GM19397 (cell line): ENCODE results near the gene UBE2M.
"Not testable (repeated sequence)": the region's sequence is repeated elsewhere in the genome, so short reads cannot be mapped to it uniquely, and the experiment has no call there.

Experiments
- ATAC-seq: cut with Tn5 transposase; IDR thresholded peaks from one replicate; pipeline ENCODE4 v1.9.1; 2021; ENCODE audit warnings: mild to moderate bottlenecking, moderate library complexity; ENCODE audit not compliant: unreplicated experiment

UBE2M gene

DNA sequence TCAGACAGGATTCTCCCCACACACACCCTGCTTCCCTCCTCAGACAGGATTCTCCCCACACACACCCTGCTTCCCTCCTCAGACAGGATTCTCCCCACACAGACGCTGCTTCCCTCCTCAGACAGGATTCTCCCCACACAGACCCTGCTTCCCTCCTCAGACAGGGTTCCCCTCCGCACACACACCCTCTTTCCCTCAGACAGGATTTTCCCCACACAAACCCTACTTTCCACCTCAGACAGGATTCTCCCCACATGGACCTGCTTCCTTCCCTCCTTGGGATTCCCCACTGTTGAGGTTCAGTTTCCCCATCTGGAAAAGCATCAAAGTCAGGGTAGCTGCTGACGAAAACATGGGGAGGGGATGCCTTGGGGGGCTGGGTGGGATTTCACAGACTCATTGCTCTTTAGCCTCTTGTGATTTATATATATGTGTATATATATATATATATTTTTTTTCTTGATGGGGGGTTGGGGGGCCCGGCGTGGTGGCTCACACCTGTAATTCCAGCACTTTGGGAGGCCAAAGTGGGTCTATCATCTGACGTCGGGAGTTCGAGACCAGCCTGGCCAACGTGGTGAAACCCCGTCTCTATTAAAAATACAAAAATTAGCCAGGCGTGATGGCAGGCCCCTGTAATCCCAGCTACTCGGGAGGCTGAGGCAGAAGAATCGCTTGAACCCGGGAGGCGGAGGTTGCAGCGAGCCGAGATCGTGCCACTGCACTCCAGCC is 15.6 kb downstream of the UBE2M start:
- not testable (repeated sequence) for ATAC-seq

DNA sequence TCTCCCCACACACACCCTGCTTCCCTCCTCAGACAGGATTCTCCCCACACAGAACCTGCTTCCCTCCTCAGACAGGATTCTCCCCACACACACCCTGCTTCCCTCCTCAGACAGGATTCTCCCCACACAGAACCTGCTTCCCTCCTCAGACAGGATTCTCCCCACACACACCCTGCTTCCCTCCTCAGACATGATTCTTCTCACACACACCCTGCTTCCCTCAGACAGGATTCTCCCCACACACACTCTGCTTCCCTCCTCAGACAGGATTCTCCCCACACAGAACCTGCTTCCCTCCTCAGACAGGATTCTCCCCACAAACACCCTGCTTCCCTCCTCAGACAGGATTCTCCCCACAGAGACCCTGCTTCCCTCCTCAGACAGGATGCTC is 19.2 kb downstream of the UBE2M start:
- not testable (repeated sequence) for ATAC-seq

DNA sequence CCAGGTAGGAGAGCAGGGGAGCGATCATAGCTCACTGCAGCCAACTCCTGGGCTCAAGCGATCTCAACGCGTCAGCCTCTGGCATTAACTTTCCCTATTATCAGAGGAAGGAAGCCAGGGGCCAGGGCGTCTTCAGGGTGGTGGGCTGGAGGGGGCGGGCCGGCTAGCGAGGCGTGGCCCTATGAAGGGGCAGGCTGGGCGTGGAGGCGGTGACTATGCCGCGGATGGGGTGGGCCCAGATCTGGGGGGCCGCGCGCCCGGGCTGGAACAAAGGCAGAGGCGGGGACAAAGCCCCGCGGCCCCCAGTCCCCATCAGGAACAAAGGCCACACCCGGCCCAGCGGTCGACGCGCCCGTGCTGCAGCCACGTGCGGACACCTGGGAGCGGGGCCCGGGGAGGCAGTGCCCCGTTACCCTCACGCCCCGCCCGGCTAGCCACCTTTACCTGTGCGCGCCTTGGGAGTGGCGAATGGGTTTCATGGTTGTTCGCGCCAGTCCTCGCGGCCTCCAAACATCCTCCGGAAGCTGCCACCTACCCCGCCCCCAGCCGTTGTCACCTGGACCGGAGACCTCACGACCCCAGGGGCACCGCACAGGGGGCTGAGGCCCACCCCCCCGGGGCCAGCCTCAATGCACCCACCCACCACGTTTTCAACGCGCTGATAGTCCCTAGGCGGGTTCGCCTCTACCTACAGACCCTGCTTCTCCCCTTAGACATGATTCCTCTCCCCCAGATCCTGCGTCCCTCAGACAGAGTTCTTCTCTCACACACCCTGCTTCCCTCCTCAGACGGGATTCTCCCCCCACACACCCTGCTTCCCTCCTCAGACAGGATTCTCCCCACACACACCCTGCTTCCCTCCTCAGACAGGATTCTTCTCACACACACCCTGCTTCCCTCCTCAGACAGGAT is 19.9 kb downstream of the UBE2M start:
- no peak for ATAC-seq

DNA sequence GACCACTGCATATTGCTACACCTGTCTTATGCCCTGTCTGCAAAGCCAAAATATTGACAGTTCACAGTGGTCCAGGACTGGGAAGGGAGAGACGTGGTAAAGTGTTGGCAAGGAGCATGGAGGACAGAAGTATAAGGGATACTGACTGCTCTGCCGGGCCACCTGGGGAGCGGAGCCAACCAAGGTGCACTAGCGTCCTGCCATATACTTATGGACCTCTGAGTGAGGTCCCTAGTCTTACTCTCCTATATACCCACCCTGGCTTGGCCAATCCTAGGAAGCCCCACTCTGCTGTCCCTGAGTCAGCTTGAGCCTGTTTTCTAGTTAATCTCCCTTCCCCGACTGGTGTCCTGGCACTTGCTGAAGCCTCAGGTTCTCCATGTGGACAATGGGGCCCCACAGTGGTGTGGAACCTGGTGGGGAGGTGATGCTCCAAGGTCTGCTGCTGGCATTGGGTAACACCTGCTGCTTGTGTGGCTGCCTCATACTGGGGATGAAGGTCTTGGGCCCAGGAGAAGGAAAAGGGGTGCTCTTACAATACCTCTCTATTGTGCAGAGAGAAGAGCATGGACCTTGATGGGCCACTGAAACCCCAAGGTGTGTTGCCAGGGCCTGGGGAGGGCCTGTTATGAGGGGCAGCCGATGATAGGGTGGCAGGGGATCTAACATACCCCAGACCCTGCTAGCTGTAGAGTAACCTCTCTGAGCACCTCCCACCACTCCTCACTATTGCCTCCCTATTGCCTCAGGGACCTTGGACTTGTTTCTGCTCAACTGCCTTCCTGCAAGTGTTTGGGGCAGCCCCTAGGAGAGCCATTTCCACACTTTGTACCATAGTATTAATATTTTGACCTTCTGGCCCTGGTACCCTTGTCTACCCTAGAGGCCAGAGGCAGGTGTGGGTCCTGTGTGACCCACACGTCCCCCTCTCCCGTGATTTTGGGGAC is 21.3 kb downstream of the UBE2M start:
- ATAC-seq, result no peak

DNA sequence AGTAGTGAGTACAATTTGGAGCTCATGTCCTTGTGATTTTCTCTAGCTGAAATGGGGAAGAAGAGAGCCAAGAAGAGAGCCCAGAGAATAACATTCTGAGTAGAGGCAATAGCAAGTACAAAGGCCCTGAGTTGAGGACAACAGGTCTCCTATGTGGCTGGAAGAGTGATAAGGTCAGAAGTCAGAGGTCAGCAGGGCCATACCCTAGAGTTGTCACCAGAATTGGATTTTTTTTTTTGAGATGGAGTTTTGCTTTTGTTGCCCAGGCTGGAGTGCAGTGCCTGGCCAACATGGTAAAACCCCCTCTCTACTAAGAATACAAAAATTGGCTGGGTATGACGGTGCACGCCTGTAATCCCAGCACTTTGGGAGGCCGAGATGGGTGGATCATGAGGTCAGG is 22.6 kb downstream of the UBE2M start:
- no peak for ATAC-seq

DNA sequence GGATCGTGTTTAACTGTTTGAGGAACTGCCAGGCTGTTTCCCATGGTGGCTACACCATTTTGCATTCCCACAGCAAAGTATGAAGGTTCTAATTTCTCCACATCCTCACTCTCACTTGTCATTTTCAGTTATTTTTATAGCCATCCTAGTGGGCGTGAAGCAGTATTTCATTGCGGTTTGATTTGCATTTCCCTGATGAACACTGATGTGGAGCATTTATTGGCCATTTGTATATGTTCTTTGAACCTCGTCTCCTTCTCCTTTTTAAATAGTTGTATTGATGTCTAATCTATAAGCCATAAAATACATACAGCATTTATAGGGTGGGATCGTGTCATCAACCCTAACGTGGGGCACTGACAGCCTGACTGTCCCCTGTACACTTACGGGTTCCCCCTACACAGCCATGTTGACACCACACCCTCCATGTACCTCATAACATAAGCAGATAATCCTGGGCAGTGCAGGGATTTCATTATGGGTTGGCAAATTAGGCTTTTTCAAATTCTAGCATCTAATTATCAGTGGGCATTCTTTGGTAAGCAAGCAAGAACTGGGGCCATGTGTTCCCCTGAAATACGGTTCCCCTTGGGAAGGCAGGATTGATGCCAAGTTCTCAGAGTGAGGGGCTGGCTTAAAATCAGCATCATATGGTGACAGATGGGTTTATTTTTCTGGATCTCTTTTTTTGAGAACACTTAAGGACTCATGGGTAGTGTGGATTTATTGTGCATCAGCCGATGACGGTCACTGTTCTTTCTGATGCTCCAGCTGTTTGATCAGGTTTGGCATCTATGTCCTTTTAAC is 27.2 kb downstream of the UBE2M start:
- ATAC-seq, result no peak

DNA sequence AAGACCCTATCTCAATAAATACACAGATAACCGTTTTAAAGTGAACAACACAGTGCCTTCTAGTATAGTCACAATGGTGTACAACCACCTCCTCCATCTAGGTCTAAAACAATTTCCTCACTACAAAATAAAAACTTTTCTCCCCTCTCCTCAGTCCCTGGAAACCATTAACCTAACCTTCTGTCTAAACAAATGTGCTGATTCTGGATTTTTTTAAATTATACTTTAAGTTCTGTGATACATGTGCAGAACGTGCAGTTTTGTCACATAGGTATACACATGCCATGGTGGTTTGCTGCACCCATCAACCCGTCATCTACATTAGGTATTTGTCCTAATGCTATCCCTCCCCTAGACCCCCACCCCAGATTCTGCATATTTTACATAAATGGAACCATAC is 29.0 kb downstream of the UBE2M start:
- no peak for ATAC-seq

DNA sequence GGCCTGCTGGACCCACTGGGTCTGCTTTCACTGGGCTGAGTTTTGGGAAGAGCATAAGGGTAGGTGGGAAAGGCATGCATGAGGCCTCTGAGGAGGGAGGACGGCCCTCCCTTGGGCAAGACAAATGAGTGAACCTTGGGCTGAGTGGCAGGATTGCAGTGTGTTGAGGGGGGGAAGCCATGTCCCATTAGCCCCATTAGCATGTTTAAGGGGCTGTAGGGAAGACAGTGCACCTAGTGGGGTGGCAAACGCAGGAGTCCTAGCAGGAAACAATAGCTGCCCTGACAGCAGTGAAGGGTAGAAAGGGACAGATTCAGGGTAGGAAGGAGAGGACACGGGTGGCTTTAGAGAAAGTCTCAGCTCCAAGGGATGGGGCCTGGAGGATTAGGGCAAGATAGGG is 35.7 kb downstream of the UBE2M start:
- no peak for ATAC-seq

DNA sequence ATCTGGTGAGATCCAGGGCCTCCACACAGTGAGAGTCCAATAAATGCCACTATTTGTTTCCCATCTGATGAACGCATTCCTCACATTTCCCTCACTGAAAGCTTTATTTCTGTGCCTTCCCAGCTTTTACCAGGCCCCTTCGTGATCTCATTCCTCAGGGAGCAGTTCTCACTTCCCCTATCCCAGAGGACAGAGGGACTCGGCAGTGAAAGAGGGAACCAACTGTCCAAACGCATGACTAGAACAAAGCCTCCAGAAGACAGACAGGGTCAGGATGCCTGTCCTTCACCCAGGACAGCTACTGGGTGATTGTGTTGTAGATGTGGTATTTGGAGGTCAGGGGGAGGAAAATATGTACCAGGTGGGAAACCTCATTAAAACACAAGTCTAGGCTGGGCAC is 36.8 kb downstream of the UBE2M start:
- no peak for ATAC-seq

DNA sequence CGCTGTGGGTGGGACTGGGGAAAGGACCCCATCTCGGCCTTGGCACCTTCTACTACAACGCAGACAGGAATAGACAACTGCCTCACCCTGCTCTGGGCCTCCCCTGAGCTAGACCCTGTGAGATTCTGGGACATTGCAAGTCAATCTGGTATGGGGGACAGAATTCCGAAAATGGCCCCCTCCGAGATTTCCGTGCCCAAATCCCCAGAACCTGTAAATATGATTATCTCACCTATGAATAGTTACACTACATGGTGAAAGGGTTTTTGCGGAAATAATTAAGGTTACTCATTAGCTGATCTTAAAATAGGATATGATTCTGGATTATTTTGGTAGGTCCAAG is 38.2 kb downstream of the UBE2M start:
- no peak for ATAC-seq

DNA sequence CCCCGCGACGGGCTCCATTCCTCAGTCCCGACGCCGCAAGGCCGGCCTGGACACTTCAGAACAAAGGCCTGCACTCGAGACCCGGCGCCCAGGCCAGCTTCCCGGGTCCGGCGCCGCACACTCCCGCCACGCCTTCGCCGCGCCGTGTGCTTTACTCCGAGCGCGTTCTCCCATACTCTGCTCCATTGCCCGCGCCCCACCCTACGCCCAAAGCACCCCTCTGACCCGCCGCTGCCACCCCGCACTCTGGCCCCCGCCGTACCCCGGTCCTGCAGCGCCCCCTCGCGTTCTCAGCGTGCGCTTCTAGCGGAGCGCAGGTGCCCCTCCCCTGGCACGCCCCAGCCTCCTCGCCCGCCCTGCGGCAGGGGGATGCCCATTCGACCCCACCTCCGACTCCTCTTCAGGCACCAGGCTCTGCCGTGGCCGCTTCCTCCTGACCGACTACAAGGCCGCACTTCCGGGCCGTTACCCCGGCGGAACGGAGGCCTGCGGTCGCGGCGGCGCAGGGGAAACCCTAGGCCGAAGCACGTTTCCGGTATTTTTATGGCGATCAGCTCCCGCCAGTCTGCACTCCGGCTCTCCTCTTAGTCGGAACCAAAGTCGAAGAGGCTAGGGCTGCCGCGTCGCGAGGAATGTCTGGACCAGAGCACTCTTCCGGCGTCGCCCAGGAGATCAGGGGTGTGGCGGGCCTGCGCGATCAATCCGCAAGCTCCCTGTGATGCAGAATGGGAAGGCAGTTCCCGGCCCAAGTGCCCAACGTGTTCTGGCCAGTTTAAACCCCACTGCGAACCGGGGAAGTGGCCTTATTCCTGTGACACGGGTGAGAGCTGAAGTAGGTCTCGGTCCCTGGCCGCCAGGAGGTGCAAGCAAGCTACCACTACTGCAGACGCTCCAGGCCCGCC is 38.8 kb downstream of the UBE2M start, which contains the start of gene ZBTB45:
ZBTB45 (minus strand) TSS at position 456 of the 902 bp plus-strand sequence. CDS start 2,137 bp downstream, outside the sequence.
- peak; percentile 79 for ATAC-seq

DNA sequence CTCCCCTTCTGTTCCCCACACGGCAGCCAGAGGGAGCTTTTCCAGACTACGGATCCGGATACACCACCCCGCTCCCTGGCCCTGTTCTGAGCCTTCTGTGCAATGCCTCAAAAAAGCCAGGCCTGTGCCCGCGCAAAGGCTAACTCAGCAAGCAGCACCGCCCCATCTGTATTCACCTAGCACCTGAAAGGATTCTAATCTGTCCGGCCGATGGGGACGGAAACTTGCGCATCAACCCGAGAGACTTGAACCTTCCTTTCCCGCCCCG is 39.4 kb downstream of the UBE2M start:
- ATAC-seq, result peak; percentile 2

DNA sequence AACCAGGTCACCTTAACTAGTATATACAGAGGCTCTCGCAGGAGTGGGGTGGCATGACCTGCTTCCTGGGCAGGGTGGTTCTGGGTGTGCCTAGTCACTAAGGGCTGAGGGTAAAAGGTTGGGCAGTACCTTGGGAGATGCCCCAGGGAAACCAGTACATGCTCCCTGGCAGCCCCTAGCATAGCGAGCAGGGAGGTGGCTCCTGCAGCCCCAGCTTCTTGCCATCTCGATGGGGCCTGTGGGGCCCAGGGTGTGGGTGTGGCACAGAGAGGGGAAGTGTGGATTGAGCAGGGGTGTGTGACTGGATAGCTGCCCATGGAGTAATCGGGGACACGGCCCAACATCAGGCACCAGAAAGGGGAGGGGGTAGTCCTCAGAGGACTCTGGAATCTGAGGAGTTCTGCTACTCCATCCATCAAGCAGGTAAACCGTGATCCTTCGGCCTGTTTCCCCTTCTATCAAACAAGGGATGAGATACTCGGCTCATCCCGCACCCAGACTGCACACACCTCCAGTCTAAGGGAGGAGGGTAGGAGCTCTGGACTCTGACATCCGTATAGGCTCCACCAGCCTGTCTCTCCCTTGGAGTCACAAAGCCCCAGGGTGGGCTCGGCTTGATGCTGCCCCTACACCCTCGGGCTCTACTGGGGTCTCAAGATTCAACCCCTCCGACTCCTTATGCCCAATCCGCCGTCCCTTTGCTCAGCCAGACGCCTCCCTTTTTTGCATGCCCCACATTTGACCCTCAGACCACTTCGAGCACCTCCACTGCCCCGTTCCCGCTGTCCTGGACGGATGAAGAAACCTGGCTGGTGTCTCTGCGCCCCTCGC is 39.9 kb downstream of the UBE2M start:
- ATAC-seq, result no peak

DNA sequence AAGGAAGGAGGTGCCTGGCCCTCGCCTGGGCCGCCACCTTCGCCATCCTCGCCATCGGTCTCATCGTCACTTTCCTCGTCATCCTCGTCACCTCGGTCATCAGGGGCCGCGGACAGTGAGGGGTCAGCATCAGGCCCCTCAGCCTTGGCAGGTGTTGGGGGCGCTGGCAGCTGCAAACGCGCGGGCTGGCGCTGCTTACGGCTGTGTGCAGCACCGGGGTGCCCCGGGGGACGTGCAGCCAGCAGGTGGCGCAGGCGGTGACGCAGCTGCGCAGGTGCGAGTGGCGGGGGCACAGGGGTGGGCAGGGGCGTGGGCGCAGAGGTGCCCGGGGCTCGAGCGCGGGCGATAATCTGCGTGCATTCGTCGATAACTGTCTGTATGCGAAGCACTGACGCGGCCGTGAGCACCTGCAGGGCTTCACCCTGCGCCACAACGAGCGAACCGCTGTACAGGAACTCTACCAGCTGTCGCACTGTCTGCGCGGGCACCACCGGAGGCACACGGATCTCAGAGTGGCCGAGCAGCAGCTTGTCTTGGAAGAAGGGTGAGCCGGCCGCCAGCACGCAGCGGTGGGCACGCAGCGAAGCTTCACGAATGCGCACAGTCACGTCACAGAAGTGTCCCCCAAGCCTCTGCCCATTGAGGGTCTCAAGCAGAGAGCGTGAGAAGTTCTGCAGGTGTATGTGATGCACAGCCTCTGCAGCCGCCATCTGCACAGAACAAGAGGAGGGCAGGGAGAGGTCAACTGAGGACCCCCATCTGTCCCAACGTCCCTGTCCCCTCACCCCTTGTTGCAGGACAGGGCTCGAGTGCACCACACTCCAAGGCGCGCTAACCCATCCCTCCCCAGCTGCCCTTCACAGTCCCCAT is 41.2 kb downstream of the UBE2M start:
- no peak for ATAC-seq

DNA sequence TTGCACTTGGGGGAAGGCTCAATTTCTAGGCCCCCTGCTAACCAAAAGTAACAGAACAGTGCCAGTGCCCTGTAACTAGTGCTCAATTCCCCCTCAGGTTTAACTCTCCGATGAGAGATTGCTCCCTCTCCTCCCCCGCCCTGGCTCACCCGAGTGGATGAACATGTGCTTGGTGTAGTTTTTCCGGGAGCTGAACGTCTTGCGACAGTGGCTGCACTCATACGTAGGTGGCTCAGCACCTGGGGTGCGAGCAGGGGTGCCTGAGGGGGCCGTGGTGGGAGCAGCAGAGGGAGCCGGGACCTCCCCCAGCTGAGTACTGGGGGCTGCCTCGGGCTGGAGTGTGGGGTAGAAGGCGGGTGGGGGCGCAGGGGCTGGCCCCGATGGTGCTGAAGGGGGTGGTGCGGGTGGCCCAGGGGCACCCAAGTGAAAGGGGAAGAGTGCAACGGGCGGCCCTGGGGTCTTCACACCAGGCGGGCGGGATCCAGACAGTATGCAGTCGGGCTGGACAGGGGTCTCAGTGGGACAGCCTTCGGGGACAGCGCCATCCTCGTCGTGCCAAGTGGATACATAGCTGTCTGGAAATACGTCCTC is 42.1 kb downstream of the UBE2M start:
- ATAC-seq, result no peak

DNA sequence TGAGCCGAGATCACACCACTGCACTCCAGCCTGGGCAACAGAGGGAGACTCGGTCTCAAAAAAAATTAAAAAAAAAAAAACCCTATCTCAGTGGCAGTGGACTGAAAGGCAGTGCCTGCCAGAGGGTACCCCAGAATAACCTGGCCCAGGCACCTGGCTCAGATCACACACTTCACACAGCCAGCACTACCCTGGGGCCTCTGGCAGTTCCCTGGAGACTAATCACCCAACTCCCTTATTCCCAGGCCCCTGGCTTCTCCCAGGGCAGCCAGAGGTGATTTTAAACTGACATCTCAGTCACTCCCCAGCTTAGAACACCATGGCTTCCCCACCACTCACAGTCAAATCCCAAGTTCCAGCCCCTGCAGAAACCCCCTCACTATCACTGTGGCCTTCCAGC is 43.2 kb downstream of the UBE2M start:
- no peak for ATAC-seq

DNA sequence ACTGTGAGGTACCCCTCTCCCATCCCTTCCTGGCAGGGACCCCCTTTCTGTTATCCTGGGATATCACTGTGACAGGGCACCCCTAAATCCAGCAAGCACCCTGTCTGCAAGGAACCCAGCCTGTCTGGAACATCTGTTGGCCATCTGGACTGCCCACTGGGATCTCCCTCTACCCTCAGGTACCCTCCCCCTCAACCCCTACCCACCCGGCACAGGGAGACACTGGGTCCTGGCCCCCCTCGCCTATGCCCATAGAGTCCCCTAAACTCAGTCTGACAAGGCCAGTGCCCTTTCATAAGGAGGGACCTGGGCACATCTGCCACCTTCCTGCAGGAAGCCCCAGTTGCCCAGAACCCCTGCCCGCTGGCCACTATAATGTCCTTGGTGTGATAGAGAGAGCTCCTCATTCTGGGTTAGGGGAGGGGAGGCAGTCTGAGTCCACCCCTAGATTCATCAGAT is 43.8 kb downstream of the UBE2M start:
- no peak for ATAC-seq
